Stimulated activated CD4-positive, alpha-beta T cell treated with anti-CD3 and anti-CD28 coated beads, Interleukin-4, amount 100 ng/mL, for 24 hours (primary cell): ENCODE data around the gene ATRNL1.

Source experiments
- DNase-seq: peaks from one replicate; pipeline ENCODE4 v3.0.0-alpha.2; 2020

The ATRNL1 gene, protein sequence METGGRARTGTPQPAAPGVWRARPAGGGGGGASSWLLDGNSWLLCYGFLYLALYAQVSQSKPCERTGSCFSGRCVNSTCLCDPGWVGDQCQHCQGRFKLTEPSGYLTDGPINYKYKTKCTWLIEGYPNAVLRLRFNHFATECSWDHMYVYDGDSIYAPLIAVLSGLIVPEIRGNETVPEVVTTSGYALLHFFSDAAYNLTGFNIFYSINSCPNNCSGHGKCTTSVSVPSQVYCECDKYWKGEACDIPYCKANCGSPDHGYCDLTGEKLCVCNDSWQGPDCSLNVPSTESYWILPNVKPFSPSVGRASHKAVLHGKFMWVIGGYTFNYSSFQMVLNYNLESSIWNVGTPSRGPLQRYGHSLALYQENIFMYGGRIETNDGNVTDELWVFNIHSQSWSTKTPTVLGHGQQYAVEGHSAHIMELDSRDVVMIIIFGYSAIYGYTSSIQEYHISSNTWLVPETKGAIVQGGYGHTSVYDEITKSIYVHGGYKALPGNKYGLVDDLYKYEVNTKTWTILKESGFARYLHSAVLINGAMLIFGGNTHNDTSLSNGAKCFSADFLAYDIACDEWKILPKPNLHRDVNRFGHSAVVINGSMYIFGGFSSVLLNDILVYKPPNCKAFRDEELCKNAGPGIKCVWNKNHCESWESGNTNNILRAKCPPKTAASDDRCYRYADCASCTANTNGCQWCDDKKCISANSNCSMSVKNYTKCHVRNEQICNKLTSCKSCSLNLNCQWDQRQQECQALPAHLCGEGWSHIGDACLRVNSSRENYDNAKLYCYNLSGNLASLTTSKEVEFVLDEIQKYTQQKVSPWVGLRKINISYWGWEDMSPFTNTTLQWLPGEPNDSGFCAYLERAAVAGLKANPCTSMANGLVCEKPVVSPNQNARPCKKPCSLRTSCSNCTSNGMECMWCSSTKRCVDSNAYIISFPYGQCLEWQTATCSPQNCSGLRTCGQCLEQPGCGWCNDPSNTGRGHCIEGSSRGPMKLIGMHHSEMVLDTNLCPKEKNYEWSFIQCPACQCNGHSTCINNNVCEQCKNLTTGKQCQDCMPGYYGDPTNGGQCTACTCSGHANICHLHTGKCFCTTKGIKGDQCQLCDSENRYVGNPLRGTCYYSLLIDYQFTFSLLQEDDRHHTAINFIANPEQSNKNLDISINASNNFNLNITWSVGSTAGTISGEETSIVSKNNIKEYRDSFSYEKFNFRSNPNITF (N-terminal part only)

DNA sequence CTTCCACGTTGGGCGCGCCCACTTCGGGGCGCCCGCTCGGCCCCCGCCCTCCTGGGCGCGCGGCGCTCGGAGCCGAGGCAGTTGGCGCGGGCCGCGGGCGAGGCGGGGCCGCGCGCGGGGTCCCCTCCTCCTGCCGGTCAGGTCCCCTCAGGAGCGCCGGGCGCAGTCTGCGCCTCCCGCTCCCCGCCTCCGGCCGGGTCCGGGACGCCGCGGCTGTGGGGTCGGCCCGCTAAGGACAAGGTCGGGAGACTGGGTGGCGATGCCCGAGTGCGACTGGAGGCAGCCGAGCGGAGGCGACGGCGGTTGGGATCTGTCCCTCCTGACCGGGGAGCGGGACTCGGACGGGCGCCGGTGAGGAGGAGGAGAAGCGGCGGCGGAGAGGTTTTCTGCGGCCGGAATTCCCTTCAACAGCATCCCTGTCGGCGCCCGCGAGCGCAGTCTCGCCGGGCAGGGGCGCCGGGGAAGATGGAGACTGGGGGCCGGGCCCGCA is at the start of gene ATRNL1:
Gene ATRNL1 (plus strand): TSS at position 80 of the 490 bp plus-strand sequence. CDS start 386 bp downstream, at position 466.
- no peak for DNase-seq

DNA sequence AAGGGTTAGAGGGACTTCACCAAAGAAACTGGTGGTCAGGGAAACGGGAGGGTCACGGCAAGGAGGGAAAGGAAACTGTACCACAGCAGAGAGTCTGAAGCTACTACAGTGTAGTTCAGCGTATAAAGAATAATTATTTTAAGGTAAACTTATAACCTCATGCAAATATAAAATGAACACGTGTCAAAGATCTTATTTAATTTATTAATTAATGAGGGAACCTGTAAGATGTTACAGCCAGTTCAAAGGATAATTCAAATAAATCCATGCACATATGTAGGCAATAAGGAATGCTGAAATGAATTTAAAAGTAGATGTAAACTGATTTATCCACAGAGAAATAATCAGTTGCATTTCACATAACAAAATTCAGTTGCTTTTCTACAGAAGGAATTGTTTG is 49.4 kb upstream of the ATRNL1 start:
- DNase-seq: no peak

DNA sequence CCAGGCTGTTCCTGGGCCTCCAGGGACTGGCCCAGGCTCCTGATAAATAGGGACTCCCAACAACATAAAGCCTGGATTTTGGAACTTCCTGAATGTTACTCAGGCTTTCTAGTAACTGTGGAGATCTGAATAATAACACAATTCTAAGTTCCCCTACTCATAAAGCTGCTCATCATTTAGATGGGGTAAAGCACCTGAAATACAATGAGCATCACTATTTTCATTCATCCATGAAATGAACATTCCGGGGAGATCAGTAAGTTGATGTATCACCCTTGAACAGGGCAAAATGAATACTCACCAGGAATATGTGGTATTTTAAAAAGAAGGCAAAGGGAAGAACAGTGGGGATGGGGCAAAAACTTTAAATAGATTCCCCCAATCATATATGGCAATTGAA is 48.3 kb upstream of the ATRNL1 start:
- no peak for DNase-seq

DNA sequence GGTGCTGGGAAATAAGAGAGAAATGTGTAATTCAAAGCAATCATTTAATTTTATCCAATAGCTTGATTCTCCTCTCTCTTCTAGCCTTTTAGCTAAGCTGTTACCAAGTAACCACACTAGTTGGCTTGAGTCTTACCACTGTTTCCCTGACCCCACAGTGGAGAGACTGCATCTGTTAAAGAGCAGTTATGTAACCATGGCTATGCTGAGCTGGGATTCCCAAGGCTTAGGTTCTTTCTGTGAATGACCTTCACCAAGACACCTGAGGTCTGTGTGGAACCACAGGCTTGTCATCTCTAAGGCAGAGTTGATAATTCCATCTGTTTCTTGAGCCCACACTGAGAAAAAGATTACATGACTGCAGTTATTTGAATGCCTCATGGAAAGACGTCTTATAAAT is 47.7 kb upstream of the ATRNL1 start:
- no peak for DNase-seq

DNA sequence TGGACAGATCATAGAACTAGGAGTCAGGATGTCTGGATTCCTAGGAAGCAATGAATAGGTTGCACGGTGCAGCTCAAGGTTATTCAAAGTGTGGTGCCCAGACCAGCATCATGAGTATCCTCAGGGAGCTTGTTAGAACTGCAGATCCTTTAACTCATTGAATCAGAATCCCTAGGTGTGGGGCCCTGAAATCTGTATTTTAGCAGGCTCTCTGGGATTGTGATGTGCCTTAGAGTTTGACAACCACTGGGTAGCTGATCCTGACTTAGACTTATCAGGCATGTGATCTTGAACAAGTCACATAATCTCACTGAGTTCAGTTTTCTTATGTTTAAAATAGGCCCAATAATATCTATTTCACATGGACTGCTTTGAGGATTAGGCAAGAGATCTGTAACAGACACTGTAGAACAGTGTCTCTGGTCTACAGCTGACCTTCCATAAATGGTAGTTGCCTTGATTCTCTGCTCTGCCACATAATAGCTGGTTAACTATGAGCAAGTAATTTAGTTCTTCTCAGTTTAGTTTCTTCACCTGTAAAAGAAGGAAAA is 46.4 kb upstream of the ATRNL1 start:
- DNase-seq: no peak

DNA sequence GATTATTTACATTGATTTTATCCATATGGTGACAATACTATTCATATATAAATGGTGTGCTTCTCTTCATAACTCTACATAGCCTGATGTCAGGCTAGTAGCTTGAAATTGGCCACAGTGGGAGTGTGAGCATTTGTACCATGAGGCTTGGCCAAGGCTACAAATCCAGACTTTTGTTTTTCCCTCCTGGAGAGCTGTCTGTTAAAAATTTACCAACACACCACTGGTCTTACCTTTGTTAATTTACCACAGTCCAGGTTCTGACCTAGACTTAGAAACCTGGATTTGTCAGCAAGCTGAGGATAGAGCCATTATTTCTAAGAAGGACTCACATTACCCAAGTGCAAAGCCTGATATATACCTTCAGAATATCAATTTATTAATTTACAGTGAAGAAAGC is 45.5 kb upstream of the ATRNL1 start:
- DNase-seq: no peak

DNA sequence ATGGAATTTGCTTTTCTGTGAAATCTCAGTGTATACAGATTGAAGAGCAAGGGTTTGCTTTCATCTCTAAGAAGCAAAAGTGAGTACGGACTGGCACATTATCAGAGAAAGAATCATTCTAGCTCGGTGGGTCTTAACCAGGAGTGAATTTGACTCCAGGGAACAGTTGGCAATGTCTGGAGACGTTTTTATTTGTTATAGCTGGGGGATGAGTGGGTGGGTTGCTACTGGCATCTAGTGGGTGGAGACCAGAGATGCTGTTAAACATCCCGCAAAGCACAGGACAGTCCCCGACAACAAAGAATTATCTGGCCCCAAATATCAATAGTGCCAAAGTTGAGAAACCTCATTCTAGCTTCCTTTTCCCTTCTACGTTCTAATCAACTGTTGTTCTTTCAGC is 43.8 kb upstream of the ATRNL1 start:
- no peak for DNase-seq

DNA sequence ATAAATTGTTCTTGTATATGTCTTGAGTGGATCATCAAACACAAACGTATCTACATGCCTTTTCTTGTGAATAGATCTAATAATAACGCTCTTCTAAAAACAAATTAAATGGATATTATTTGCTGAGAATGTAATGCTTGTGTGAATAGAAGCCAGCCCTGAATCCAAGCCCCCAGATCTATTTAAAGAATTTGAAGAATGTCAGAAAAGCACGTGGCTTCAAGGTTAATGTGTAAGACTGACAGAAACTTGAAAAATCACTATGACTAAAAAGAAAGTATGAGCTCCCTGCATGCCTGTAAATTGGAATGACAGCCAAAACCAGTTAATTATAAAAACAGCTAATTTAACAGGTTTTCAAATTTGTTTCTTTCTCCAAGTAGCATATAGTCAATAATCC is 43.2 kb upstream of the ATRNL1 start:
- DNase-seq: no peak

DNA sequence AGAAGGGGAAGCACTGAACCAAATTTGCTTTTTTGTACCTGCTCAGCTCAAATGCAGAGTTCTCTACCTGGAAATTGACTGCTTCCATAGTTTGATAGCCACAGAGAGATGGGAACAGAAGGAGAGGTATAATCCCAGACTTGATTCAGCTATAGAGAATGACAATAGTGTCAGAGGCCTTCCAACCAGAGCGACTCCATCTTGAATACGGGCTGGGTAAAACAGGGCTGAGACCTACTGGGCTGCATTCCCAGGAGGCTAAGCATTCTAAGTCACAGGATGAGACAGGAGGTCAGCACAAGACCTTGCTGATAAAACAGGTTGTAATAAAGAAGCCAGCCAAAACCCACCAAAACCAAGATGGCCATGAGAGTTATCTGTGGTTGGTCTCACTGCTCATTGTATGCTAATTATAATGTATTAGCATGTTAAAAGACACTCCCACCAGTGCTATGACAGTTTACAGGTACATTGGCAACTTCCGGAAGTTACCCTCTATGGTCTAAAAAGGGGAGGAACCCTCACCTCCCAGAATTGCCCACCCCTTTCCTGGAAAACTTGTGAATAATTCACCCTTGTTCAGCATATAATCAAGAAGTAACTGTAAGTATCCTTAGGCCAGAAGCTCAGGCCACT is 42.7 kb upstream of the ATRNL1 start:
- no peak for DNase-seq

DNA sequence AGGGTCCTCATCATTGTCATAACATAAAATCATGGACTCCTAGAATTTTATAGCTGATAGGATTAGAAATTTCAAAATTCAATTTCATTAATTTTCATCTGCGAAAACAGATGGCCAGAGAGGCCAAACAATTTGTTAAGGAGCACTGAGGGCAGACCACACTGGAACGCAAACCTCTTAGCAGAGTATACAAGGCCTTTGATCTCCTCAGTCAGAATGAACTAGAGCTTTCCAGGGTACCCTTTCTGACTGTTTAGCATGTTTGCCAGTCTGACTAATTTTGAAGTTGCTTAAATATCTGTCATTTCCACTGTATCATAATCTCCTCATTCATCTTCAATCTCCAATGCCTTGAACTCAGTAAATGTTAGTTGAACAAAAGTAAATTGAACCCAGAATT is 41.9 kb upstream of the ATRNL1 start:
- no peak for DNase-seq

DNA sequence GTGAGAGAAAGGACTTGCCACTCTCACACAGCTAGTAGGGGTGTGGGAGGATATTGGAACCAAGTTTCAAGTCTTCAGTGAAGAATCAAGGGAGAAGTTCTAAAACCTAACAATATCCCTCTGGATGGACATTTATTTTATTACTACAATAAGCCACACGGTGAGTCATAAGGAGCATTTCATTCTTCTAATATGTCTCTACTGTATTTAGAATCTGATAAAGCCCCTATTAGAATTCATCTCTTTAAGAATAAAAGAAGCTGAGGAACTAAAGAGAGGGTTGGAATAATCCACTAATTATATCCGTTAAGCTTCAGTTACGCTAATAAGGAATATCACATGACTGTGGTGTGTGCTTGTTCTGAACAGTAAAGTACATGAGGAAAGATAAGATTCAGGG is 40.9 kb upstream of the ATRNL1 start:
- DNase-seq: no peak

DNA sequence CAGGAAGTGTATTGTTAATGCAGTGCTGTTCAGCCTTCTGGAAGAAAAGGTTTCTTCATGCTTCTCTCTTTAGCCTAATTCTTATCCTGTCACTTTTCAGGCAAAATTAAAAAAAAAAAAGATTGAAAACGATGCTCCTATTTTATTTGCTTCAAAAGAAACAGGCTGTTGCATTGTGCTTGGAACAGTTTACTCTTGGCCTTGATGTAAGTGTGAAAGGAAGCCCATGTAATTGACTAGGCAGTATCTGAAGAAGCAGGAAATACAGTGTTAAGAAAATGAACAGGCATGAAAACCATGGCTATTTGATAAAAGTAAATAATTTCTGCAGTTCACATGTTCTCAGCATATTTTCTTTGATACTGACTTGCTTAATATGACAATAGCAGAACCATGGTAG is 40.4 kb upstream of the ATRNL1 start:
- no peak for DNase-seq

DNA sequence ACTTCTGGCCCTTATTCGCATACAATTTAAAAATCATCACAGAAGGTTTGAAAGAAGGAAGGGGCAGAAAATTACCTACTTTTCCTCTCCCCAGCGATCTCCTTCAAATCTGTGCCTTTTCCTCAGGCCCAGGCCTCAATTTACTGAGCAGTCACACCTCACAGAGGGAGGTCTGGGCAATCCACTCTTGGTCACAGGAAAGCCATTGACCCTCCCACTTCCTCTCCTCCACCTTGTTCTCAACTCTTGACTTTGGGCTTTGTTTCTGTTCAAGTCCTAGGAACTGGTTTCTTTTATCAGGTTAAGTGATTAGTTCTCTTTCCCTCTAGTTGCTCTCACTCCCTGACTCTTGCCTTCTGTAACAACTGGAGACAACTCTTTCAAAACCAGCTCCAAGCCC is 37.0 kb upstream of the ATRNL1 start:
- no peak for DNase-seq

DNA sequence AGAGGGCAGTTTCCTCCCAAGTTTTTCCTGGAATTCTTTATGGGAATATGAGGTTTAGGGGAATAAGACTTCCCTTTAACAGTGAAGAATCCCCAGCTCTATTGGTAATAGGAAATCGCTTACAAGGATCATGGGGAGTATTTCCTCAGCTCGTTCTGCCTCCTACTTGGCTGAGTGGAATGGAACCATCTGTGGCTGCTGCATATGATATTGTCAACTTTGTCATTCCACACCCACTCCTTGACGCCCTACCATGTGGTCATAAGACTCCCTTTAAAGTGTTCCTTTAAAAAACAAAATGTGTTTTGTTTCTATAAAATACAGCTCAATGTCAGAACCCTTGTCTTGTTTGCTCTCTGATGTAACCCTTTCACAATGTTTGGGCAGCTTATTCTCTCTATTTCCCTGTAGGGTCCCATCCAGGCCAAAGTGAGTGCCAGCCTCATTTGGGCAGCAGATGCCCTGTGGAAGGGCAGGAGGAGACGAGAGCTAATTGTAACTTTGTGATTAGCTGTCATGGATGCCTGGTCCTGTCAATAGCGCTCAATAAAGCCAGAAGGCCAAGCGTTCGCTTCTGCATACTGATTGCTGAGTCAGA is 33.8 kb upstream of the ATRNL1 start:
- DNase-seq: no peak

DNA sequence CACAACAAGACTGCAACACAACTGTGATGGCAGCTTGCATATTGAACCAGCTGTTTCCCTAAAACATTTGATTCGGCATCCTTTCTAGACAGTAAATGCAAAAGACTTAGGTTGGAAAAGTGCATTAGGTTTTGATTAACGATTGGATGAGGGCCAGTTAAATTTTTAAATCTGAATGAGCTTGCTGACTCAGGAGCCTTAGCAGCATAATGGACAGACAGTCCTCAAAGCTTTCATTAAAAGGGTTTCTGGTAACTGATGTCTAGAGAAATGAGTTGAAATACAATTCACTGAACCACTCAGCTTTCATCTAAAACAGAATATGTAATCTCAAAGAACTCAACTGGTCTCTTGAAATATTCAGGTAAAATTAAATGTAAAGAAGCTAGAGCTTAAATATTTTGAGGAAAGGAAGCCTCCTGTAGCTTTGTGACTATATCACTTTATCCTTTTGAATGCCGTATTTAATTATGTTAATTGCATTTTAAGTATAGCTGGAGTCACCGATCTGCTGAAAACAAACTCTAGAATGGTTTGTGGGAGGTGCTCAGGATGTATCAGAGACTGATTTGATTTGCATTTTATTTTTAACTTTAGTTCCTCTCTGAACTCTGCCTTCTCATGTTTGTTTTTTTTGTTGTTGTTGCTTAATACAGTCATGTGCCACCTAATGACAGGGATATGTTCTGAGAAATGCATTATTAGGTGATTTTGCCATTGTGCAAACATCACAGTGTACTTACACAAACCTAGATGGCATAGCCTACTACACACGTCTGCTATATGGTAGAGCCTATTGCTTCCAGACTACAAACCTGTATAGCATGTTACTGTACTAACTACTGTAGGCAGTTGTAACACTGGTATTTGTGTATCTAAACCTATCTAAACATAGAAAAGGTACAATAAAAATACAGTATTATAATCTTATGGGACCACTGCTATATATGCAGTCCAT is 29.2 kb upstream of the ATRNL1 start:
- no peak for DNase-seq

DNA sequence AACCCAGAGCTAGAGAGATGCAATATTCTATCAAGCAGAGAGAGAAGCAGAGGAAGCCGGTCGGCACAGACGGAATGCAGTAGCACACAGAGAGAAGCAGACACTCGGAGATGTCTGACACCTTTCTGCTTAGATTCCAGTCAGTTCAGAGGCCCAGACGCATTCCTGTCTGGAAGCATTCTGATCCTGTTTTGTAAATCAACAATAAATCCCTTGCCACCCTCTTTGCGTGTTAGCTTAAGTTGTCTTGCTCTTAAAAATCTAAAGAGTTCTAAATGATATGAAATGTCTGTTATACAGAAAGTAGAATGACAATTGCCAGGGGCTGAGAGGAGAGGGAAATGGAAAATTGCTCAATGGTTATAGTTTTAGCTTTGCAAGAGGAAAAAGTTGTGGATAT is 27.4 kb upstream of the ATRNL1 start:
- DNase-seq: no peak

DNA sequence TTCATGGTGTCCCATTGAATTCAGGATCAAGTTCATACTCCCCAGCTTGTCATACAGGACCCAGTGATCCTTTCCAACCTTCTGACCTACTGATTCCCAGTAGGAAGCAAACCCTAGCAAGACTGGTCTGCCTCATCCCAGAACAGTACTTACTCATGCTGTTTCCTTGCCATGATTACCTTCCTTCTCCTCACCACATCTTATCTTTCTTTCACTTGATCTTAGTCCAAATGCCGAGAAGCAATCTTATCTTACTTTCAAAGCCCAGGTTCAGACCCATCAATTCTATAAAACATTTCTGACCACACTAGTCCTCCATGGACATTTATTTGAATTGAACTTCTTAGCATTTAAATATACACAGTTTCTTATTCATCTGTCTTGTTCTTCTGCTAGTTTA is 26.6 kb upstream of the ATRNL1 start:
- no peak for DNase-seq

DNA sequence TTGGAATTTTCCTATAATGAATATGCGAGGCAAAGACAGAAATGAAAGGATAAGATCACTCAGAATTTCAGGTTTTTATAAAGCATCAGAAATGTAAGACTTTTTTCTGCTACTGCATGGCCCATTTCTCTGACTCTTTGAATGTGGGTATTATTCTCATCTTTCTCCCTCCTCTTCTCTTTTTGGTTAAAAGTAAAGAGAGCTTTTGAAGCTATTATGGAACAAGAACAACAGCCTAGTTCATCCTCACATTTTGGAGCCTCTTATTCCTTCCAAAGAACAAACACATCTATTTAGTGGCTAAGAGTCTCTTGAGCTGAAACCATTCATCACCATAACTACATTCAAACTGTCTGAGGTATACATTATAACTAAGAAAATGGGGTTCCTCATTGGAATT is 19.4 kb upstream of the ATRNL1 start:
- no peak for DNase-seq

DNA sequence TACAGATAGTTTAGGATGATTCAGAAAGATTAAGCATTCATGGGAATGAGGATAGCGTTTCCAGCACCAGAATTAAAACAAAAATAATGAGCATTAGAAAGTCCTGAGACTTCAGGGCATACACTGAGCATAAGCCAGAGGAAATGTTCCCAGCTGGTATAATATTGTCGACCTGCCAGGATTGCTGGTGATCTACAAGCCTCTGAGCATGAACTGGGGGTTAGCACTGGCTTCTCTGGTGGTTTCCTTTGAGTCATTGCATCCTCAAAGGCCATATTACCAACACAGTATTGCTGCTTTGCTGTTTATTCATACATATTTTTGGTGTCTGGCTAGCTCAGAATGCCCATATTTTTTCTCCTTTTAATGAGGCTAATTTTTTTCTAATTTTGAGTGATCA is 10.7 kb upstream of the ATRNL1 start:
- no peak for DNase-seq

DNA sequence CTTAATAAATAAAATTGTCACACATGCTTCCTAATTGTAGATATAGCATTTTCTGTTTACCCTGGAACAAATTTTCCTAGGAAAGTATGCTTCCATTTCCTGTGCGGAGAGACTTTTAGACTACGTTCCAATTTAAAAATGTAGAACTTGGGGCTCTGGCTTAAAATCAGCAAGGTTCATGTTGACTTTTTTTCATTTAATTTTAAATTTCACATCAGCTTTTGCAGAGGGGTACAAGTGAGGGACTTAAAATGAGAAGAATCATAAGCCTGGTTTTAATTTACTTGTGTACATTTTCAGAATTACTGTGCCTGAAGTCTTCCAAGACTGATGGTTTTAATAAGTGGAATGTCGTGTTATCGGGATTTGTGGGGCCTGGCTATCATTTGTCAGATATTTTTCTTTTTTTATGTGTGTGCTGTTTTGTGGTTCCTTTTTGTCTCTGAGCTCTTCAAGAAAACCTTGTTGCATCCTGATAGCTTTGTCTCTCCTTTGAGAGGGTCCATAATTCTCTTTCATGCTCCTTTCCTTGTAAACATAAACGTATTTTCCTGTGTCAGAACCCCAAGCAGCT is 8.8 kb upstream of the ATRNL1 start:
- DNase-seq: no peak

DNA sequence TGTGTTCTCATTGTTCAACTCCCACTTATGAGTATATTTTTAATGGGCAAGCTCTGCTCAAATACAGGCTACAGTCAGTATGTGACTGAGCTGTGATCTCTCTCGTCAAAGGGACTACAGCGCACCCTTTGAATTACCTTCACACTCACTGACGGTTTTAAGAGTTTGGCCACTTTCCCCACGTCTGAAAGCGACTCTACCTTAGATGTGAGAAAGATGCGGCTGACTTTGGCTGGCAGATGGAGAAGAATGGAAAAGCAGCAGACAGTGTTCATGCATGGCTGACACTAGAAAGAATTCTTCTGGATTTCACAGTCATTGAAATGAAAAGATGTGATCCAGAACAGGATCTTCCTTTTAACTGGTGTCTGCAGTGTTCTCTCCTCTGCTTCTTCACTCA is 2.0 kb upstream of the ATRNL1 start:
- no peak for DNase-seq
